ENCODE data around the gene DROSHA. TPM values are rescaled to one million over a fixed set of nuclear protein-coding genes. Genes with fewer than 3 reads are reported as not detected.
A peak's percentile ranks its signal among the peaks of the same experiment; 100 is the strongest.

The DROSHA gene
- polyA plus RNA-seq, 1 experiment = 27.6 TPM

DNA sequence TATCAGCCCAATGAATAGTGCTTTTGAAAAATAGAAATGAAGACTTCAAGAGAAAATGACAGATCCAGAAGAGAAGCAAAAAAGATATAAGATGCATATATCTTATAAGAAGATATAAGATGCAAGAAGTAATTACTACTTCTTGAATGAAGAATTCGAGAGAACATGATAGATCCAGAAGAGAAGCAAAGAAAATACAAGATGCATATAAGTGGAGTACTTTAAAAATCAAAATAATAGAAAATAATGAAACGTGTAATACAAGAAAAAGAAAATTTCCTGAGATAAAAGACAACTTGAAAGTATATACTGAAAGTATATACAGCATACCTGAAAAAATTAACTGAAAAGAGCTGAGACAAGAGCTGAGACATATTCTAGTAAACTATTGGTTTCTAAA, 76.7 kb downstream of the DROSHA start:
- ChIA-PET POLR2A (no interaction called here), CTCF (no interaction called here)
- DNase-seq (ENCODE audit: low read depth) = no peak
- no peaks in the 10 kb centered on the region for H3K27me3 ChIP-seq (ENCODE audit: control insufficient read depth, insufficient read depth, low read length)
- H3K4me3 ChIP-seq (ENCODE audit: low read depth, low read length) = no peak overlapping the region
- peaks cover 1% of the 10 kb centered on the region; the same call in 1 of the 2 replicates for H3K36me3 ChIP-seq (ENCODE audit: control insufficient read depth, insufficient read depth, low read length)
- TF ChIP-seq, protein P1, sequence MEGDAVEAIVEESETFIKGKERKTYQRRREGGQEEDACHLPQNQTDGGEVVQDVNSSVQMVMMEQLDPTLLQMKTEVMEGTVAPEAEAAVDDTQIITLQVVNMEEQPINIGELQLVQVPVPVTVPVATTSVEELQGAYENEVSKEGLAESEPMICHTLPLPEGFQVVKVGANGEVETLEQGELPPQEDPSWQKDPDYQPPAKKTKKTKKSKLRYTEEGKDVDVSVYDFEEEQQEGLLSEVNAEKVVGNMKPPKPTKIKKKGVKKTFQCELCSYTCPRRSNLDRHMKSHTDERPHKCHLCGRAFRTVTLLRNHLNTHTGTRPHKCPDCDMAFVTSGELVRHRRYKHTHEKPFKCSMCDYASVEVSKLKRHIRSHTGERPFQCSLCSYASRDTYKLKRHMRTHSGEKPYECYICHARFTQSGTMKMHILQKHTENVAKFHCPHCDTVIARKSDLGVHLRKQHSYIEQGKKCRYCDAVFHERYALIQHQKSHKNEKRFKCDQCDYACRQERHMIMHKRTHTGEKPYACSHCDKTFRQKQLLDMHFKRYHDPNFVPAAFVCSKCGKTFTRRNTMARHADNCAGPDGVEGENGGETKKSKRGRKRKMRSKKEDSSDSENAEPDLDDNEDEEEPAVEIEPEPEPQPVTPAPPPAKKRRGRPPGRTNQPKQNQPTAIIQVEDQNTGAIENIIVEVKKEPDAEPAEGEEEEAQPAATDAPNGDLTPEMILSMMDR (IDR thresholded peaks at IDR 0.05; ENCODE audit: insufficient read depth, low read depth, low read length) = no peak

DNA sequence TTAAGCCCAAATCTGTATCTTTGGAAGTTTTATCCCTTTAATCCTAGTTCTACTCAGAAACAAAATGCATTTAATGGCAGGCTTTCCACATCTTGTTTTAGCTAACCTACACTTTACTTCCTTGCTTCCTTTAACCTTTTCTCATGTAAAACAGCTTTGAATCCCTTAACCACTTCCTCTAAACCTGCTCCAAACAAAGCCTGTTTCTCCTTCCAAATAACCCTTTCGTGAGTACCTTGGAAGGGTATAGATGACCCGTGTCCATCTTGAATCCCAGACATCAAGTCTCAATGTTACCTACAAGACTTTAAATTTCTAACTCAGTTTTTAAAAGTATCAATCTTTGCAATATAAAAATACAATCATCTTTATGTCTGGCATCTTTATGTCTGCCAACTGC, 78.4 kb downstream of the DROSHA start:
- no peak for DNase-seq (ENCODE audit: low read depth)
- ChIA-PET CTCF (no interaction called here), POLR2A (no interaction called here)
- H3K27me3 ChIP-seq (ENCODE audit: control insufficient read depth, insufficient read depth, low read length) = no peaks in the 10 kb centered on the region
- TF ChIP-seq, protein P1 (IDR thresholded peaks at IDR 0.05; ENCODE audit: insufficient read depth, low read depth, low read length) = no peak
- no peak overlapping the region for H3K4me3 ChIP-seq (ENCODE audit: low read depth, low read length)
- 0 out of 2 replicates have a peak, but pooled peaks cover 1% of the 10 kb centered on the region for H3K36me3 ChIP-seq (ENCODE audit: control insufficient read depth, insufficient read depth, low read length)

DNA sequence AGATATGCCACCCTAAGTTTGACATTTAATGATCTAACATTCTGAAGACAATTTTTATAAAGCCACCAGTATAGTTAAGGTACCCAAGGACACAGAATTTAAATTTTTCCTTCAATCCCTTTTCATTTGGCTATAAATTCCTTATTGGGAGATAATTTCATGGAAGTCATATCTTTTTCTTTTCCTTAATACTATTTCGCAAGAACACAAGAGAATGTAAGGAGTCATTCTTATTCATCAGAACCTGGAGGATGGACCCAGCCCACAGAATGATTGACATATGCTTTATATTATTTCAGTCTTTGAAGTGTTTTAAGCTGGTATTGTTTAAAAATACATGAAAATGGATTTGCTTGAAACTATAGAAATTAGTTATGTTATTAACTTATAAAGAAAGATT, 79.6 kb downstream of the DROSHA start:
- H3K4me3 ChIP-seq (ENCODE audit: low read depth, low read length) = no peak overlapping the region
- TF ChIP-seq, protein P1 (IDR thresholded peaks at IDR 0.05; ENCODE audit: insufficient read depth, low read depth, low read length) = no peak
- H3K27me3 ChIP-seq (ENCODE audit: control insufficient read depth, insufficient read depth, low read length) = no peaks in the 10 kb centered on the region
- DNase-seq (ENCODE audit: low read depth) = no peak
- H3K36me3 ChIP-seq (ENCODE audit: control insufficient read depth, insufficient read depth, low read length) = no peaks in the 10 kb centered on the region
- POLR2A ChIA-PET = no interaction called here
- CTCF ChIA-PET = interaction anchor here (1.2 kb wide), 1 partner anchor 9 kb away, joined by 5 read pairs; no protein-coding TSS in a partner anchor

DNA sequence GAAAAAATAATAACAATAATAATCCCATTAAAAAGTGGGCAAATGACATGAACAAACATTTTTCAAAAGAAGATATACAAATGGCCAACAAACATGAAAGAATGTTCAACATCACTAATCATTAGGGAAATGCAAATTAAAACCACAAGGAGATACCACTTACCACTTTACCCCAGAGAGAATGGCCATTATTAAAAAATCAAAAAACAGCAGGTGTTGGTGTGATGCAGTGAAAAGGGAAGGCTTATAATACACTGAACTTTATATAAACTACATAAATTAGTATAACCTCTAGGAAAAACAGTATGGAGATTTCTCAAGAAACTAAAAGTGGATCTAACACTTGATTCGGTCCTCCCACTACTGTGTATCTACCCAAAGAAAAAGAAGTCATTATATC, 81.9 kb downstream of the DROSHA start:
- no peak for DNase-seq (ENCODE audit: low read depth)
- TF ChIP-seq, protein P1 (IDR thresholded peaks at IDR 0.05; ENCODE audit: insufficient read depth, low read depth, low read length) = no peak
- Histone ChIP-seq H3K27me3 (ENCODE audit: control insufficient read depth, insufficient read depth, low read length) (no peaks in the 10 kb centered on the region), H3K36me3 (ENCODE audit: control insufficient read depth, insufficient read depth, low read length) (no peaks in the 10 kb centered on the region; the same call in 1 of the 2 replicates), H3K4me3 (ENCODE audit: low read depth, low read length) (no peak overlapping the region)
- CTCF ChIA-PET = no interaction called here
- POLR2A ChIA-PET = no interaction called here

DNA sequence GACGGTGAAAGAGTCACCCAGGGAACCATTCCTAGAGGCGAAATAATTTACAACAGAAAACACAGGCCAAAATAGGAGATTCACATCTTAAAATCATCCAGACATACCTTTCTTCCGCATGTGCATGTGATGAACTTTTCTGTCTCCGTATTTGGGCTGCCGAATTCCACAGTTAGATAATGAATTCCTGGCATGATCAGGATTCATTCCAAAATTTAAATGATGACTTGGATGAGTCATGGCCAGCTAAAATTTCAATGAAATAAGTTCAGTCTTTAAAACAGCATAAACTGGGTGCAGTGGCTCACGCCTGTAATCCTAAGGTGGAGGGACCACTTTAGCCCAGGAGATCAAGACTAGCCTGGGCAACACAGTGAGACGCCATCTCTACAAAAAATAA, 82.7 kb downstream of the DROSHA start:
- TF ChIP-seq, protein P1 (IDR thresholded peaks at IDR 0.05; ENCODE audit: insufficient read depth, low read depth, low read length) = no peak
- ChIA-PET POLR2A (no interaction called here), CTCF (no interaction called here)
- Histone ChIP-seq H3K36me3 (ENCODE audit: control insufficient read depth, insufficient read depth, low read length) (no peaks in the 10 kb centered on the region; the same call in 1 of the 2 replicates), H3K4me3 (ENCODE audit: low read depth, low read length) (no peak overlapping the region), H3K27me3 (ENCODE audit: control insufficient read depth, insufficient read depth, low read length) (no peaks in the 10 kb centered on the region)
- DNase-seq (ENCODE audit: low read depth) = peak; percentile 32

Data from BJ (cell line).